DND-41 (cell line): ENCODE data around the gene CCND1.

Experiments
- CTCF ChIP-seq: IDR thresholded peaks from 2 replicates; pipeline ENCODE4 v1.5.1; 2012; ENCODE audit warnings: borderline replicate concordance, low read length, moderate library complexity, mild to moderate bottlenecking; ENCODE audit not compliant: poor library complexity, severe bottlenecking; ENCODE audit errors: extremely low read depth
- EZH2 ChIP-seq: IDR thresholded peaks from 3 replicates; pipeline ENCODE4 v1.6.1; 2012; ENCODE audit warnings: borderline replicate concordance, low read depth, mild to moderate bottlenecking, moderate library complexity, low read length, inconsistent platforms; ENCODE audit not compliant: severe bottlenecking

- TF ChIP-seq CTCF: no peak
- no peak for TF ChIP-seq EZH2
These were observed 3.6 kb upstream of the CCND1 start for GRCh38 chr11:69637198-69637940.
